HEK293 (cell line): ENCODE measurements around the gene CACNA2D3.
A peak's percentile ranks its signal among the peaks of the same experiment; 100 is the strongest.

Experiments used
- CTCF ChIA-PET: fragments of 350-600 bp; formaldehyde crosslinking; extraction: SDS; loops from one replicate; lab custom pipeline; 2021; ENCODE audit warnings: antibody characterized with exemption; lab: Yijun Ruan, JAX
- POLR2A ChIA-PET: fragments of 300-600 bp; formaldehyde crosslinking; extraction: SDS; loops from one replicate; lab custom pipeline; 2020; ENCODE audit warnings: antibody characterized with exemption, inconsistent platforms; lab: Yijun Ruan, JAX
- H3K27ac ChIP-seq: fragments of 200-500 bp; sonication (Bioruptor generic); 2 replicates; pipeline ENCODE4 v1.5.1; 2014; ENCODE audit warnings: low read depth, low read length, control low read depth, inconsistent platforms; ENCODE audit errors: extremely low read depth
- H3K36me3 ChIP-seq, 2 experiments: fragments of 200-500 bp in 1 of 2; sonication (Bioruptor generic) in 1 of 2; 1 replicate in 1 of 2; 2 replicates in 1 of 2; pipeline ENCODE4 v1.5.1; 2014 to 2017; ENCODE audit warnings: inconsistent platforms in 2 of 2, low read length in 2 of 2; ENCODE audit not compliant: control insufficient read depth in 2 of 2, insufficient read depth in 1 of 2
- H3K4me1 ChIP-seq: fragments of 200-500 bp; sonication (Bioruptor generic); 2 replicates; pipeline ENCODE4 v1.5.1; 2014; ENCODE audit warnings: mild to moderate bottlenecking, low read length, inconsistent platforms; ENCODE audit not compliant: control insufficient read depth, insufficient read depth
- H3K4me3 ChIP-seq: 2 replicates; pipeline ENCODE4 v1.5.1; 2011; ENCODE audit warnings: low read depth, mild to moderate bottlenecking, control low read depth, low read length, moderate library complexity
- H3K9me3 ChIP-seq: fragments of 200-500 bp; sonication (Bioruptor generic); 2 replicates; pipeline ENCODE4 v1.5.1; 2014; ENCODE audit warnings: low read depth, low read length, inconsistent platforms; ENCODE audit not compliant: control insufficient read depth, insufficient read depth
- GLIS2 ChIP-seq: fragments of 450-650 bp; formaldehyde crosslinking; IDR thresholded peaks from 2 replicates; pipeline ENCODE4 v1.5.1; 2016; ENCODE audit warnings: missing biosample characterization, missing genetic modification characterization
- IKZF3 ChIP-seq: fragments of 450-650 bp; IDR thresholded peaks from 2 replicates; pipeline ENCODE4 v1.5.0; 2018; ENCODE audit warnings: missing biosample characterization, mild to moderate bottlenecking, missing genetic modification characterization, moderate library complexity
- PRDM4 ChIP-seq: fragments of 450-650 bp; formaldehyde crosslinking; IDR thresholded peaks from 2 replicates; pipeline ENCODE4 v1.5.1; 2017; ENCODE audit warnings: missing biosample characterization, missing genetic modification characterization
- ZBTB8A ChIP-seq: fragments of 450-650 bp; formaldehyde crosslinking; IDR thresholded peaks from 2 replicates; pipeline ENCODE4 v1.5.1; 2016; ENCODE audit warnings: missing biosample characterization, missing genetic modification characterization
- ZEB2 ChIP-seq: fragments of 450-650 bp; formaldehyde crosslinking; IDR thresholded peaks from 2 replicates; pipeline ENCODE4 v1.5.1; 2016; ENCODE audit warnings: missing biosample characterization, missing genetic modification characterization
- ZIC2 ChIP-seq: fragments of 450-650 bp; formaldehyde crosslinking; IDR thresholded peaks from 2 replicates; pipeline ENCODE4 v1.5.1; 2016; ENCODE audit warnings: missing biosample characterization, missing genetic modification characterization
- ZNF112 ChIP-seq: fragments of 450-650 bp; formaldehyde crosslinking; IDR thresholded peaks from 2 replicates; pipeline ENCODE4 v1.5.0; 2017; ENCODE audit warnings: missing biosample characterization, missing genetic modification characterization
- ZNF37A ChIP-seq: fragments of 450-650 bp; IDR thresholded peaks from 2 replicates; pipeline ENCODE4 v1.5.1; 2018; ENCODE audit warnings: missing biosample characterization, missing genetic modification characterization
- ZNF391 ChIP-seq: fragments of 450-650 bp; formaldehyde crosslinking; IDR thresholded peaks from 2 replicates; pipeline ENCODE4 v1.5.1; 2016; ENCODE audit warnings: low read depth, missing biosample characterization, missing genetic modification characterization, borderline replicate concordance
- ZNF404 ChIP-seq: fragments of 450-650 bp; formaldehyde crosslinking; IDR thresholded peaks from 2 replicates; pipeline ENCODE4 v1.5.1; 2017; ENCODE audit warnings: missing biosample characterization, missing genetic modification characterization
- ZNF488 ChIP-seq: fragments of 450-650 bp; formaldehyde crosslinking; IDR thresholded peaks from 2 replicates; pipeline ENCODE4 v1.5.1; 2016; ENCODE audit warnings: missing biosample characterization, missing genetic modification characterization
- ZNF580 ChIP-seq: fragments of 450-650 bp; formaldehyde crosslinking; IDR thresholded peaks from 2 replicates; pipeline ENCODE4 v1.5.1; 2016; ENCODE audit warnings: missing biosample characterization, missing genetic modification characterization
- ZNF596 ChIP-seq: fragments of 450-650 bp; IDR thresholded peaks from 2 replicates; pipeline ENCODE4 v1.5.0; 2018; ENCODE audit warnings: missing biosample characterization, mild to moderate bottlenecking, missing genetic modification characterization, moderate library complexity
- ZSCAN30 ChIP-seq: fragments of 450-650 bp; IDR thresholded peaks from 2 replicates; pipeline ENCODE4 v1.5.1; 2018; ENCODE audit warnings: missing biosample characterization, mild to moderate bottlenecking, missing genetic modification characterization, moderate library complexity
- TF ChIP-seq, protein P1 (sequence below): fragments of 450-650 bp; formaldehyde crosslinking; IDR thresholded peaks from 2 replicates; pipeline ENCODE4 v1.5.1; 2017; ENCODE audit warnings: missing biosample characterization, mild to moderate bottlenecking, missing genetic modification characterization, moderate library complexity
- TF ChIP-seq, protein P2 (sequence below): fragments of 450-650 bp; formaldehyde crosslinking; IDR thresholded peaks from 2 replicates; pipeline ENCODE4 v1.5.1; 2016; ENCODE audit warnings: missing biosample characterization, missing genetic modification characterization, borderline replicate concordance
- TF ChIP-seq, protein P3 (sequence below): fragments of 450-650 bp; formaldehyde crosslinking; optimal IDR thresholded peaks from 2 replicates; pipeline ENCODE3; 2016; ENCODE audit warnings: missing biosample characterization, mild to moderate bottlenecking, missing genetic modification characterization
- TF ChIP-seq, protein P4 (sequence below): fragments of 450-650 bp; IDR thresholded peaks from 2 replicates; pipeline ENCODE4 v1.5.1; 2018; ENCODE audit warnings: missing biosample characterization, mild to moderate bottlenecking, missing genetic modification characterization
- TF ChIP-seq, protein P5 (sequence below): fragments of 450-650 bp; formaldehyde crosslinking; IDR thresholded peaks from 2 replicates; pipeline ENCODE4 v1.5.1; 2017; ENCODE audit warnings: missing biosample characterization, missing genetic modification characterization
- TF ChIP-seq, protein P6 (sequence below): fragments of 450-650 bp; formaldehyde crosslinking; IDR thresholded peaks from 2 replicates; pipeline ENCODE4 v1.5.1; 2016; ENCODE audit warnings: missing biosample characterization, missing genetic modification characterization

CACNA2D3 gene

DNA sequence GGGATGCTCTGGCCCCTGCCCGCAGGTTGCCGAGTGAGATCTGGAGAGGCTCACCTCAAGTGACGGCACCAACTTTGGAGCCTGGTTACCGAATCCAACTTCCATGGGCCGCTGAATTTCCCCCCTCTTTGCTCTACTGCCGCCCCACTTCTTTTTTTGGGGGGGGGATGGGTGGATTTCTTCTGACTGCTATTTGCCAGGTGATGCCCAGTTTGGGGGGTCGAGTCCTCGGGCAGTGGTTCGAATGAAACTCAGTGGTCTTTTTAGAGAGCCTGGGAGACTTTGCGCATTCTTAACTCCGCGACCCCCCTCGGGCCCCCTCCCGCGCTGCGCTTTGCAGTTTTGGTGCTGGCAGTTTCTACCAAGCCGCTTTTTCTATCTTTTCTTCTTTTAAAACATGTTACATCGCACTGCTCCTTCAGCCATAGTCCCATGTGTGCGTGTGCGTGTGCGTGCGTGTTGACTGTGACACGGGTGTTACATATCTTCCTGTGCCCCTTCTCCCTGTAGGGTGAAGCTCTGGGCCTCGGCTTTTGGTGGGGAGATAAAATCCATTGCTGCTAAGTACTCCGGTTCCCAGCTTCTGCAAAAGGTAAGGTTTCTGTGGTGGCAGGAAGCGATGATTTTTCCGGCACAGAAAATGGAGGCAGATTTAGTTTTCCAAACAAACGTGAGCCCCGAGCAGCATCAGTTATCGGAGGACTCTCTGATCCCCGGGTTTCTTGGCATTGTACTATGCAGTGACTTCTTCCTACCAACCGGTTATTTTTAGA, 837 bp downstream of the CACNA2D3 start:
- H3K4me1 ChIP-seq = peaks cover 8% of the 10 kb centered on the region; the same call in 1 of the 2 replicates
- peak overlapping the region; percentile 69; the same call in 1 of the 2 replicates for H3K27ac ChIP-seq
- ChIA-PET POLR2A (no interaction called here), CTCF (no interaction called here)
- H3K9me3 ChIP-seq = no peaks in the 10 kb centered on the region
- H3K4me3 ChIP-seq = peak overlapping the region; percentile 49
- no peaks in the 10 kb centered on the region for H3K36me3 ChIP-seq
- no peak for TF ChIP-seq IKZF3 (tag by site-specific recombination)
- TF ChIP-seq PRDM4 (tag by site-specific recombination) = peak; percentile 52; the same call in 1 of the 2 replicates
- TF ChIP-seq, protein P1, sequence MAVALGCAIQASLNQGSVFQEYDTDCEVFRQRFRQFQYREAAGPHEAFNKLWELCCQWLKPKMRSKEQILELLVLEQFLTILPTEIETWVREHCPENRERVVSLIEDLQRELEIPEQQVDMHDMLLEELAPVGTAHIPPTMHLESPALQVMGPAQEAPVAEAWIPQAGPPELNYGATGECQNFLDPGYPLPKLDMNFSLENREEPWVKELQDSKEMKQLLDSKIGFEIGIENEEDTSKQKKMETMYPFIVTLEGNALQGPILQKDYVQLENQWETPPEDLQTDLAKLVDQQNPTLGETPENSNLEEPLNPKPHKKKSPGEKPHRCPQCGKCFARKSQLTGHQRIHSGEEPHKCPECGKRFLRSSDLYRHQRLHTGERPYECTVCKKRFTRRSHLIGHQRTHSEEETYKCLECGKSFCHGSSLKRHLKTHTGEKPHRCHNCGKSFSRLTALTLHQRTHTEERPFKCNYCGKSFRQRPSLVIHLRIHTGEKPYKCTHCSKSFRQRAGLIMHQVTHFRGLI (tag by site-specific recombination) = no peak
- TF ChIP-seq ZNF488 = no peak
- TF ChIP-seq ZNF37A = no peak
- TF ChIP-seq ZSCAN30 (tag by site-specific recombination) = no peak
- no peak for TF ChIP-seq ZIC2
- TF ChIP-seq, protein P2, sequence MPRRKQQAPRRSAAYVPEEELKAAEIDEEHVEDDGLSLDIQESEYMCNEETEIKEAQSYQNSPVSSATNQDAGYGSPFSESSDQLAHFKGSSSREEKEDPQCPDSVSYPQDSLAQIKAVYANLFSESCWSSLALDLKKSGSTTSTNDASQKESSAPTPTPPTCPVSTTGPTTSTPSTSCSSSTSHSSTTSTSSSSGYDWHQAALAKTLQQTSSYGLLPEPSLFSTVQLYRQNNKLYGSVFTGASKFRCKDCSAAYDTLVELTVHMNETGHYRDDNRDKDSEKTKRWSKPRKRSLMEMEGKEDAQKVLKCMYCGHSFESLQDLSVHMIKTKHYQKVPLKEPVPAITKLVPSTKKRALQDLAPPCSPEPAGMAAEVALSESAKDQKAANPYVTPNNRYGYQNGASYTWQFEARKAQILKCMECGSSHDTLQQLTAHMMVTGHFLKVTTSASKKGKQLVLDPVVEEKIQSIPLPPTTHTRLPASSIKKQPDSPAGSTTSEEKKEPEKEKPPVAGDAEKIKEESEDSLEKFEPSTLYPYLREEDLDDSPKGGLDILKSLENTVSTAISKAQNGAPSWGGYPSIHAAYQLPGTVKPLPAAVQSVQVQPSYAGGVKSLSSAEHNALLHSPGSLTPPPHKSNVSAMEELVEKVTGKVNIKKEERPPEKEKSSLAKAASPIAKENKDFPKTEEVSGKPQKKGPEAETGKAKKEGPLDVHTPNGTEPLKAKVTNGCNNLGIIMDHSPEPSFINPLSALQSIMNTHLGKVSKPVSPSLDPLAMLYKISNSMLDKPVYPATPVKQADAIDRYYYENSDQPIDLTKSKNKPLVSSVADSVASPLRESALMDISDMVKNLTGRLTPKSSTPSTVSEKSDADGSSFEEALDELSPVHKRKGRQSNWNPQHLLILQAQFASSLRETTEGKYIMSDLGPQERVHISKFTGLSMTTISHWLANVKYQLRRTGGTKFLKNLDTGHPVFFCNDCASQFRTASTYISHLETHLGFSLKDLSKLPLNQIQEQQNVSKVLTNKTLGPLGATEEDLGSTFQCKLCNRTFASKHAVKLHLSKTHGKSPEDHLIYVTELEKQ (tag by site-specific recombination) = no peak
- TF ChIP-seq, protein P3, sequence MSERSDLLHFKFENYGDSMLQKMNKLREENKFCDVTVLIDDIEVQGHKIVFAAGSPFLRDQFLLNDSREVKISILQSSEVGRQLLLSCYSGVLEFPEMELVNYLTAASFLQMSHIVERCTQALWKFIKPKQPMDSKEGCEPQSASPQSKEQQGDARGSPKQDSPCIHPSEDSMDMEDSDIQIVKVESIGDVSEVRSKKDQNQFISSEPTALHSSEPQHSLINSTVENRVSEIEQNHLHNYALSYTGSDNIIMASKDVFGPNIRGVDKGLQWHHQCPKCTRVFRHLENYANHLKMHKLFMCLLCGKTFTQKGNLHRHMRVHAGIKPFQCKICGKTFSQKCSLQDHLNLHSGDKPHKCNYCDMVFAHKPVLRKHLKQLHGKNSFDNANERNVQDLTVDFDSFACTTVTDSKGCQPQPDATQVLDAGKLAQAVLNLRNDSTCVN = peak; percentile 25
- TF ChIP-seq, protein P4, sequence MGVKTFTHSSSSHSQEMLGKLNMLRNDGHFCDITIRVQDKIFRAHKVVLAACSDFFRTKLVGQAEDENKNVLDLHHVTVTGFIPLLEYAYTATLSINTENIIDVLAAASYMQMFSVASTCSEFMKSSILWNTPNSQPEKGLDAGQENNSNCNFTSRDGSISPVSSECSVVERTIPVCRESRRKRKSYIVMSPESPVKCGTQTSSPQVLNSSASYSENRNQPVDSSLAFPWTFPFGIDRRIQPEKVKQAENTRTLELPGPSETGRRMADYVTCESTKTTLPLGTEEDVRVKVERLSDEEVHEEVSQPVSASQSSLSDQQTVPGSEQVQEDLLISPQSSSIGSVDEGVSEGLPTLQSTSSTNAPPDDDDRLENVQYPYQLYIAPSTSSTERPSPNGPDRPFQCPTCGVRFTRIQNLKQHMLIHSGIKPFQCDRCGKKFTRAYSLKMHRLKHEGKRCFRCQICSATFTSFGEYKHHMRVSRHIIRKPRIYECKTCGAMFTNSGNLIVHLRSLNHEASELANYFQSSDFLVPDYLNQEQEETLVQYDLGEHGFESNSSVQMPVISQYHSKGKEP (tag by site-specific recombination) = no peak
- TF ChIP-seq ZNF391 (tag by site-specific recombination) = no peak
- TF ChIP-seq, protein P5, sequence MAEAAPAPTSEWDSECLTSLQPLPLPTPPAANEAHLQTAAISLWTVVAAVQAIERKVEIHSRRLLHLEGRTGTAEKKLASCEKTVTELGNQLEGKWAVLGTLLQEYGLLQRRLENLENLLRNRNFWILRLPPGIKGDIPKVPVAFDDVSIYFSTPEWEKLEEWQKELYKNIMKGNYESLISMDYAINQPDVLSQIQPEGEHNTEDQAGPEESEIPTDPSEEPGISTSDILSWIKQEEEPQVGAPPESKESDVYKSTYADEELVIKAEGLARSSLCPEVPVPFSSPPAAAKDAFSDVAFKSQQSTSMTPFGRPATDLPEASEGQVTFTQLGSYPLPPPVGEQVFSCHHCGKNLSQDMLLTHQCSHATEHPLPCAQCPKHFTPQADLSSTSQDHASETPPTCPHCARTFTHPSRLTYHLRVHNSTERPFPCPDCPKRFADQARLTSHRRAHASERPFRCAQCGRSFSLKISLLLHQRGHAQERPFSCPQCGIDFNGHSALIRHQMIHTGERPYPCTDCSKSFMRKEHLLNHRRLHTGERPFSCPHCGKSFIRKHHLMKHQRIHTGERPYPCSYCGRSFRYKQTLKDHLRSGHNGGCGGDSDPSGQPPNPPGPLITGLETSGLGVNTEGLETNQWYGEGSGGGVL = peak; percentile 77; the same call in 1 of the 2 replicates
- TF ChIP-seq GLIS2 (tag by site-specific recombination) = peak; percentile 50; the same call in 1 of the 2 replicates
- no peak for TF ChIP-seq ZNF580 (tag by site-specific recombination)
- no peak for TF ChIP-seq ZNF112
- TF ChIP-seq, protein P6, sequence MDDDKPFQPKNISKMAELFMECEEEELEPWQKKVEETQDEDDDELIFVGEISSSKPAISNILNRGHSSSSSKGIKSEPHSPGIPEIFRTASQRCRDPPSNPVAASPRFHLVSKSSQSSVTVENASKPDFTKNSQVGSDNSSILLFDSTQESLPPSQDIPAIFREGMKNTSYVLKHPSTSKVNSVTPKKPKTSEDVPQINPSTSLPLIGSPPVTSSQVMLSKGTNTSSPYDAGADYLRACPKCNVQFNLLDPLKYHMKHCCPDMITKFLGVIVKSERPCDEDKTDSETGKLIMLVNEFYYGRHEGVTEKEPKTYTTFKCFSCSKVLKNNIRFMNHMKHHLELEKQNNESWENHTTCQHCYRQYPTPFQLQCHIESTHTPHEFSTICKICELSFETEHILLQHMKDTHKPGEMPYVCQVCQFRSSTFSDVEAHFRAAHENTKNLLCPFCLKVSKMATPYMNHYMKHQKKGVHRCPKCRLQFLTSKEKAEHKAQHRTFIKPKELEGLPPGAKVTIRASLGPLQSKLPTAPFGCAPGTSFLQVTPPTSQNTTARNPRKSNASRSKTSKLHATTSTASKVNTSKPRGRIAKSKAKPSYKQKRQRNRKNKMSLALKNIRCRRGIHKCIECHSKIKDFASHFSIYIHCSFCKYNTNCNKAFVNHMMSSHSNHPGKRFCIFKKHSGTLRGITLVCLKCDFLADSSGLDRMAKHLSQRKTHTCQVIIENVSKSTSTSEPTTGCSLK (tag by site-specific recombination) = no peak
- TF ChIP-seq ZEB2 (tag by site-specific recombination) = no peak
- TF ChIP-seq ZNF596 = no peak
- TF ChIP-seq ZNF404 (tag by site-specific recombination) = no peak
- peak; percentile 37; the same call in 1 of the 2 replicates for TF ChIP-seq ZBTB8A (tag by site-specific recombination)
